K562 (cell line): Measurements from ENCODE around the gene SLC9A1. TPM values are rescaled to one million over a fixed set of nuclear protein-coding genes. Genes with fewer than 3 reads are reported as not detected.

Experiments used
- ATF6 ChIP-seq: sonication (generic); formaldehyde crosslinking; IDR thresholded peaks from 2 replicates; pipeline ENCODE4 v1.4.0; 2020; ENCODE audit warnings: mild to moderate bottlenecking, missing genetic modification reagents
- CBX2 ChIP-seq: fragments of 200-600 bp; sonication (generic); IDR thresholded peaks from one replicate; pipeline ENCODE4 v1.6.1; 2012; ENCODE audit warnings: mild to moderate bottlenecking, low read length, inconsistent platforms; ENCODE audit not compliant: insufficient read depth, poor library complexity, severe bottlenecking
- JUND ChIP-seq, 2 experiments: IDR thresholded peaks; 2 replicates in 1 of 2; 3 replicates in 1 of 2; pipeline ENCODE4 v1.6.1; 2011; ENCODE audit warnings: borderline replicate concordance in 2 of 2, low read depth in 2 of 2, low read length in 2 of 2, improper control_type of control experiment in 1 of 2, missing biosample characterization in 1 of 2, missing genetic modification characterization in 1 of 2, missing genetic modification reagents in 1 of 2
- KAT2B ChIP-seq: IDR thresholded peaks from one replicate; pipeline ENCODE4 v1.6.1; 2012; ENCODE audit warnings: low read depth, mild to moderate bottlenecking, control low read depth, inconsistent platforms, low read length, moderate library complexity
- KAT7 ChIP-seq: sonication (generic); formaldehyde crosslinking; IDR thresholded peaks from 2 replicates; pipeline ENCODE4 v1.8.0; 2022; ENCODE audit warnings: missing genetic modification reagents, mild to moderate bottlenecking, borderline replicate concordance
- KLF13 ChIP-seq: fragments of 450-650 bp; IDR thresholded peaks from 2 replicates; pipeline ENCODE4 v1.6.1; 2016; ENCODE audit warnings: missing genetic modification characterization, low read depth, mild to moderate bottlenecking, missing compliant biosample characterization, moderate library complexity, borderline replicate concordance
- MTF1 ChIP-seq: fragments of 250-450 bp; sonication (Bioruptor Pico); IDR thresholded peaks from 2 replicates; pipeline ENCODE4 v1.9.0; 2021; ENCODE audit warnings: moderate library complexity, mild to moderate bottlenecking, inconsistent platforms, borderline replicate concordance
- POLR2AphosphoS5 ChIP-seq: IDR thresholded peaks from 2 replicates; pipeline ENCODE4 v1.6.1; 2011; ENCODE audit warnings: mild to moderate bottlenecking, low read depth, low read length, moderate library complexity; ENCODE audit not compliant: control insufficient read depth, insufficient read depth
- POLR2H ChIP-seq: IDR thresholded peaks from 2 replicates; pipeline ENCODE4 v1.6.1; 2016; ENCODE audit warnings: missing genetic modification characterization, low read depth, mild to moderate bottlenecking, control low read depth, missing compliant biosample characterization, moderate library complexity
- PURB ChIP-seq: sonication (generic); formaldehyde crosslinking; IDR thresholded peaks from 2 replicates; pipeline ENCODE4 v1.9.0; 2021; ENCODE audit warnings: low read depth, mild to moderate bottlenecking, missing genetic modification reagents
- RBM25 ChIP-seq: fragments of 200-400 bp; formaldehyde crosslinking; IDR thresholded peaks from 2 replicates; pipeline ENCODE4 v1.6.1; 2018; ENCODE audit warnings: low read length, low read depth, moderate library complexity; ENCODE audit not compliant: severe bottlenecking
- TEAD1 ChIP-seq, 2 experiments: fragments of 450-650 bp in 1 of 2; sonication (generic) in 1 of 2; formaldehyde crosslinking; IDR thresholded peaks; 2 replicates each; pipeline versions ENCODE4 v1.4.0 to v1.8.0; 2020 to 2022; ENCODE audit warnings: mild to moderate bottlenecking in 2 of 2, missing genetic modification reagents in 1 of 2
- ZBTB49 ChIP-seq: sonication (generic); formaldehyde crosslinking; IDR thresholded peaks from 2 replicates; pipeline ENCODE4 v1.8.0; 2022; ENCODE audit warnings: missing genetic modification reagents, mild to moderate bottlenecking, borderline replicate concordance
- ZNF175 ChIP-seq: fragments of 200-800 bp; sonication (Bioruptor generic); IDR thresholded peaks from 2 replicates; pipeline ENCODE4 v1.6.1; 2016; ENCODE audit warnings: low read depth, mild to moderate bottlenecking, missing genetic modification characterization, missing compliant biosample characterization
- ZNF354B ChIP-seq: fragments of 250-450 bp; sonication (Bioruptor Pico); IDR thresholded peaks from 2 replicates; pipeline ENCODE4 v1.4.0; 2020
- ZNF592 ChIP-seq: fragments of 450-650 bp; IDR thresholded peaks from 2 replicates; pipeline ENCODE4 v1.6.1; 2017; ENCODE audit warnings: antibody characterized with exemption, mild to moderate bottlenecking
- polyA plus RNA-seq, 8 experiments: library from polyadenylated mRNA; depleted of rRNA in 4 of 8; stranded (reverse) in 5 of 8; unstranded in 3 of 8; fragments of >200 nt; fragmentation: Nextera tagmentation in 2 of 8; fragmentation: Illumina TruSeq in 1 of 8; extraction: Ambion mirVana in 2 of 8; extraction: Trizol in 1 of 8; gene quantifications; 2 replicates each; pipeline versions ENCODE4 v1.2.1 to v1.2.3, GENCODE V29; 2011 to 2014; ENCODE audit warnings: inconsistent platforms in 1 of 8, missing spikeins in 1 of 8
- total RNA-seq, 7 experiments: library from RNA; depleted of rRNA in 6 of 7; stranded (reverse); fragments of >200 nt in 6 of 7; fragmentation: Illumina TruSeq in 2 of 7; extraction: Trizol in 2 of 7; gene quantifications; 2 replicates each; pipeline versions ENCODE4 v1.2.1 to v1.2.3, GENCODE V29; 2011 to 2021; ENCODE audit warnings: low replicate concordance in 1 of 7
- TF ChIP-seq, protein P1 (sequence below): fragments of 450-650 bp; formaldehyde crosslinking; IDR thresholded peaks from 2 replicates; pipeline ENCODE4 v1.4.0; 2020; ENCODE audit warnings: mild to moderate bottlenecking, moderate library complexity

SLC9A1 gene
- total and polyA plus RNA-seq, 9 of the 15 experiments (the other 6 are each of a cell fraction or from before 2014, with no cell fraction given) = 0.59 to 14.4 (median 2.0) TPM

DNA sequence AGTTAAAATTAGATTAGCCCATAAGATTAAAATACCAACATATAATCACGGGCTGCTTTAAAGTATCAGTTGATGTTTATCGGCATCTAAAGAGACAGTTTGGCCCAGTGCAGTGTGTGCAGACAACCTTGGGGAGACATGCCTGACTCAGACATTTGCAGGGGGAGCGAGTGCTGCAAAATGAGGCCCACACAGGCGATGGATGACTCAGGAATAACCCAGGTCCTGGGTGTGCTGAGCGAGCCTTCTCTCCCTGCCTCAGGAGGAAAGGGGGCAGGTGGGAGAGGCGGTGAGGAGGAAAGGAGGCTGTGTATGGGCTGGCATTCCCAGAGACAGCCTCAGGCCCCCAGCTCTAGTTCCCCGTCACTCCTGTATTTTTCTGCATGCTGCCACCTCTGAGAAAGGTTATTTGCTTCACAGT lies 9.0 kb downstream of the SLC9A1 start (continued):
- TF ChIP-seq KLF13 (tag) (no peak), ZBTB49 (CRISPR knock-in tag) (no peak), KAT7 (CRISPR knock-in tag) (no peak), POLR2H (tag) (no peak), ZNF592 (peak; percentile 79), POLR2AphosphoS5 (no peak), ZNF175 (CRISPR knock-in tag) (no peak), RBM25 (no peak), MTF1 (no peak), ATF6 (CRISPR knock-in tag) (no peak), KAT2B (no peak), CBX2 (no peak), TEAD1 (CRISPR knock-in tag; IDR thresholded peaks at IDR 0.05) (no peak), JUND (IDR thresholded peaks at IDR 0.05; ENCODE audit: borderline replicate concordance, low read depth, low read length) (peak; percentile 91), JUND (tag; IDR thresholded peaks at IDR 0.05; ENCODE audit: borderline replicate concordance, low read depth, low read length) (peak; percentile 77; the same call in 1 of the 3 replicates), ZNF354B (CRISPR knock-in tag) (no peak), PURB (CRISPR knock-in tag) (no peak)
- TF ChIP-seq, protein P1, sequence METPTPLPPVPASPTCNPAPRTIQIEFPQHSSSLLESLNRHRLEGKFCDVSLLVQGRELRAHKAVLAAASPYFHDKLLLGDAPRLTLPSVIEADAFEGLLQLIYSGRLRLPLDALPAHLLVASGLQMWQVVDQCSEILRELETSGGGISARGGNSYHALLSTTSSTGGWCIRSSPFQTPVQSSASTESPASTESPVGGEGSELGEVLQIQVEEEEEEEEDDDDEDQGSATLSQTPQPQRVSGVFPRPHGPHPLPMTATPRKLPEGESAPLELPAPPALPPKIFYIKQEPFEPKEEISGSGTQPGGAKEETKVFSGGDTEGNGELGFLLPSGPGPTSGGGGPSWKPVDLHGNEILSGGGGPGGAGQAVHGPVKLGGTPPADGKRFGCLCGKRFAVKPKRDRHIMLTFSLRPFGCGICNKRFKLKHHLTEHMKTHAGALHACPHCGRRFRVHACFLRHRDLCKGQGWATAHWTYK = no peak
